HUES48 (cell line): ENCODE results near the gene RPRD2.
"Not testable (repeated sequence)": the region's sequence is repeated elsewhere in the genome, so short reads cannot be mapped to it uniquely, and the experiment has no call there.

Source experiments
- H3K27ac ChIP-seq: one replicate; pipeline ENCODE4 v1.7.0; 2013; ENCODE audit warnings: low read depth, low read length, inconsistent platforms
- H3K27me3 ChIP-seq: 2 replicates; pipeline ENCODE4 v1.6.1; 2013; ENCODE audit warnings: mild to moderate bottlenecking, low read length; ENCODE audit not compliant: control insufficient read depth, insufficient read depth
- H3K36me3 ChIP-seq: 2 replicates; pipeline ENCODE4 v1.6.1; 2013; ENCODE audit warnings: low read length; ENCODE audit not compliant: control insufficient read depth, insufficient read depth
- H3K4me1 ChIP-seq: 2 replicates; pipeline ENCODE4 v1.6.1; 2013; ENCODE audit warnings: mild to moderate bottlenecking, low read length; ENCODE audit not compliant: control insufficient read depth, insufficient read depth
- H3K4me3 ChIP-seq: 2 replicates; pipeline ENCODE4 v1.5.1; 2013; ENCODE audit warnings: mild to moderate bottlenecking, low read depth, low read length
- H3K9ac ChIP-seq: 2 replicates; pipeline ENCODE4 v1.6.1; 2013; ENCODE audit warnings: mild to moderate bottlenecking, low read depth, low read length, moderate library complexity
- H3K9me3 ChIP-seq: 2 replicates; pipeline ENCODE4 v1.6.1; 2013; ENCODE audit warnings: low read length; ENCODE audit not compliant: control insufficient read depth, insufficient read depth

The RPRD2 gene

GRCh38 chr1:150389650-150390049 is 25.7 kb downstream of the RPRD2 start:
- Histone ChIP-seq H3K27ac (no peak overlapping the region), H3K4me1 (0 out of 2 replicates have a peak, but pooled peaks cover 4% of the 10 kb centered on the region), H3K27me3 (no peaks in the 10 kb centered on the region), H3K36me3 (no peaks in the 10 kb centered on the region), H3K9me3 (no peaks in the 10 kb centered on the region), H3K9ac (no peak overlapping the region), H3K4me3 (no peak overlapping the region)

- H3K27me3 ChIP-seq, result no peaks in the 10 kb centered on the region
- no peaks in the 10 kb centered on the region for H3K4me1 ChIP-seq
- H3K4me3 ChIP-seq, result no peak overlapping the region
- no peak overlapping the region for H3K27ac ChIP-seq
- H3K36me3 ChIP-seq, result no peaks in the 10 kb centered on the region
- H3K9ac ChIP-seq, result no peak overlapping the region
- H3K9me3 ChIP-seq, result no peaks in the 10 kb centered on the region
These were observed 28.7 kb downstream of the RPRD2 start for GRCh38 chr1:150392627-150393026.

- not testable (repeated sequence) for H3K27me3 ChIP-seq, H3K9ac ChIP-seq, H3K27ac ChIP-seq, H3K36me3 ChIP-seq, H3K4me1 ChIP-seq, H3K9me3 ChIP-seq, H3K4me3 ChIP-seq
These were observed 31.2 kb downstream of the RPRD2 start for GRCh38 chr1:150395115-150395514.

DNA sequence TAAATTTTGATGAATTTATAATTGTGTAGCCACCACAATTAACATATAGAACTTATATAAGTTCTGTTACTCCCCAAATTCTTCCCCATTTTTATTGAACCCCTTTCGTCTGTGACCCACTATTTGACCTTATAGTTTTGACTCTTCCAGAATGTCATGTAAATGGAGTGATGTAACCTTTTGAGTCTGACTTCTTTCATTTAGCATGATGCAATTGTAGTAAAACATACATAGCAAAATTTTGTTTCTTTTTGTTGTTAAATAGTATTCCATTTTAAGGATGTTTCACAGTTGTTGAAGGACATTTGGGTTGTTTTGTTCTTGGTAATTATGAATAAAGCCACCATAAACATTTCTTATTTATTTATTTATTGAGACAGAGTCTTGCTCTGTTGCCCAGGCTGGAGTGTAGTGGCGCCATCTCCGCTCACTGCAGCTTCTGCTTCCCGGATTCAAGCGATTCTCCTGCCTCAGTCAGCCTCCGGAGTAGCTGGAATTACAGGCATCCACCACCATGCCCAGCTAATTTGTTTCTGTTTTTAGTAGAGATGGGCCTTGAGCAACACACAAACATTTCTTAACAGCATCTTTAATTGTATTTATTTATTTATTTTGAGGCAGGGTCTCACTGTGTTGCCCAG is 33.6 kb downstream of the RPRD2 start:
- H3K36me3 ChIP-seq, result no peaks in the 10 kb centered on the region
- H3K27me3 ChIP-seq, result no peaks in the 10 kb centered on the region
- no peak overlapping the region for H3K27ac ChIP-seq
- no peaks in the 10 kb centered on the region for H3K4me1 ChIP-seq
- H3K9me3 ChIP-seq, result no peaks in the 10 kb centered on the region
- no peak overlapping the region for H3K9ac ChIP-seq
- no peak overlapping the region for H3K4me3 ChIP-seq

- no peak overlapping the region for H3K4me3 ChIP-seq
- H3K27ac ChIP-seq, result no peak overlapping the region
- H3K27me3 ChIP-seq, result no peaks in the 10 kb centered on the region
- peaks cover 20% of the 10 kb centered on the region for H3K4me1 ChIP-seq
- no peak overlapping the region for H3K9ac ChIP-seq
- no peaks in the 10 kb centered on the region for H3K9me3 ChIP-seq
- H3K36me3 ChIP-seq, result no peaks in the 10 kb centered on the region
These were observed 40.5 kb downstream of the RPRD2 start for GRCh38 chr1:150404465-150404864.

DNA sequence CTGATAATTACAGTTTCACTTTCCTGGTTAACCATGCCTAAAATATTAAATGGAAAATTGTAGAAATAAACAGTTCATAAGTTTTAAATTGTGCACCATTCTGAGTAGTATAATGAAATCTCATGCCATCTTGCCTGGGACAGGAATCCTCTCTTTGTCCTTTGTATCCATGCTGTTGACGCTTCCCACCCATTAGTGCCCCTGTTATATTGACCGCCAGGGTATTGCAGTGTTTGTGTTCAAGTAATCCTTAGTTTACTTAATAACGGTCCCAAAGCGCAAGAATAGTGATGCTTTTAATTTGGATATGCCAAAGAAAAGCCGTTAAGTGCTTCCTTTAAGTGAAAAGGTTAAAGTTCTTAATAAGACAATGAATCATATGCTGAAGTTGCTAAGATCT is 41.7 kb downstream of the RPRD2 start:
- Histone ChIP-seq H3K9ac (no peak overlapping the region), H3K27ac (no peak overlapping the region), H3K36me3 (no peaks in the 10 kb centered on the region), H3K4me3 (no peak overlapping the region), H3K9me3 (no peaks in the 10 kb centered on the region), H3K27me3 (no peaks in the 10 kb centered on the region), H3K4me1 (peaks cover 20% of the 10 kb centered on the region)

GRCh38 chr1:150406483-150406882 is 42.5 kb downstream of the RPRD2 start:
- Histone ChIP-seq H3K9ac (no peak overlapping the region), H3K27ac (no peak overlapping the region), H3K4me3 (no peak overlapping the region), H3K4me1 (peaks cover 20% of the 10 kb centered on the region), H3K27me3 (no peaks in the 10 kb centered on the region), H3K36me3 (no peaks in the 10 kb centered on the region), H3K9me3 (no peaks in the 10 kb centered on the region)

DNA sequence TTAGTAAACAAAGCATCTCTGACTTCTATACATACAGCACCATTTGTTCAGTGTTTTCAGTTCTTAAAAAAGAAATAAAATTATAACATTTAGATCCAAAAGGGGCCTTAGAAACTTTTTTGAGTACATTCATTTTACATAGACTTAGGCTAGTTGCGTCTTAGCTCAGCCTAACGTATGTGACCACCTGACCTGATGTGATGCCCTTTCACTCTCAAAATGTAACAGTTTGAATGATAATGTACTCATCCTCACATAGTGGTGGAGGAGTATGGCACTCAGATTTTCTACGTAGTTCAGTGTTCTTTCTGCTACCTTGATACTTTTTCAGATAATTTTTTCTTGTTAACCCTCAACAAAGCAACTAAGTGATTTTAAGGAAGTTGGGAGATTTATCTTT is 43.4 kb downstream of the RPRD2 start:
- Histone ChIP-seq H3K27ac (no peak overlapping the region), H3K9me3 (no peaks in the 10 kb centered on the region), H3K36me3 (no peaks in the 10 kb centered on the region), H3K4me3 (no peak overlapping the region), H3K4me1 (peaks cover 20% of the 10 kb centered on the region), H3K9ac (no peak overlapping the region), H3K27me3 (no peaks in the 10 kb centered on the region)

DNA sequence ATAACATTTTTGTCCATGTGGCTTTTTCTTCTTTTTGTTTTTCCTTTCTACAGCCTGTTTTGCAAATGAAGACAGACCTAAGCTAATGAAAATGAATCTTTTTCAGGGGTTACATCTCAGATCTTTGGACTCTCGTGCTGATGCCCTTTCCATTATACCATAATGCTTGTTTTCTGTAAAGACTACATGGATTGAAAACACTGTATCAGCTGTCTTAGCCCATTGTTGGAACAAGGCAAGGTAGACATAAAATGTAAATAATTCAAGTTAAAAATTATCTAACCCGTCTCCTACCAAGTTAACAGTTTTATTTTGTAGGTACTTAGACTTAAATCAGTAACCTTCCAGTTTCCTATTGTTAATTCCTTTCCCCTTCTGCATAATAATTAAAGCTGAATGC is 44.9 kb downstream of the RPRD2 start:
- no peak overlapping the region for H3K27ac ChIP-seq
- H3K9me3 ChIP-seq, result no peaks in the 10 kb centered on the region
- H3K9ac ChIP-seq, result no peak overlapping the region
- H3K36me3 ChIP-seq, result no peaks in the 10 kb centered on the region
- H3K4me3 ChIP-seq, result no peak overlapping the region
- no peaks in the 10 kb centered on the region for H3K27me3 ChIP-seq
- peaks cover 20% of the 10 kb centered on the region for H3K4me1 ChIP-seq

GRCh38 chr1:150409504-150410362 is 45.8 kb downstream of the RPRD2 start:
- Histone ChIP-seq H3K27ac (no peak overlapping the region), H3K9me3 (no peaks in the 10 kb centered on the region), H3K4me1 (peaks cover 20% of the 10 kb centered on the region), H3K27me3 (no peaks in the 10 kb centered on the region), H3K9ac (no peak overlapping the region), H3K4me3 (no peak overlapping the region), H3K36me3 (no peaks in the 10 kb centered on the region)

DNA sequence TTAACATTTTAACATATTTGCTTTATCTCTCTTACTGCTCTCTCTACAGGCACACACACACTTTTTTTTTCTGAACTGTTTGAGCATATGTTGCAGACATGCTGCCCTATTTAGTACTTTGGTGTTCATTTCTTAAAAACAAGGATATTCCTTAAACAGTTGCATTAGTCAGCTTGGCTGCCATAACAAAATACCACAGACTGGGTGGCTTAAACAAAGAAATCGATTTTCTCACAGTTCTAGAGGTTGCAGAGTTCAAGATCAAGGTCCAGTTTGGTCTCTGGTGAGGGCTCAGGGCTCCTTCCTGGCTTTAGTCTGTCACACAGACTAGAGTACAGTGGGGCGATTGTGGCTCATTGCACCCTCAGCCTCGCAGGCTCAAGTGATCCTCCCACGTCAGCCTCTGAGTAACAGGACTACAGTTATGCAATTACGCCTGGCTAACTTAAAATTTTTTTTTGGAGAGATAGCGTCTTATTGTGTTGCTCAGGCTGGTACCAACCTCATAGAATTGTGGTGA is 46.7 kb downstream of the RPRD2 start:
- no peaks in the 10 kb centered on the region for H3K9me3 ChIP-seq
- no peak overlapping the region for H3K9ac ChIP-seq
- no peaks in the 10 kb centered on the region for H3K36me3 ChIP-seq
- no peak overlapping the region for H3K4me3 ChIP-seq
- peaks cover 20% of the 10 kb centered on the region for H3K4me1 ChIP-seq
- H3K27ac ChIP-seq, result no peak overlapping the region
- H3K27me3 ChIP-seq, result no peaks in the 10 kb centered on the region
